Stimulated activated CD4-positive, alpha-beta T cell treated with anti-CD3 and anti-CD28 coated beads, TNF-alpha, amount 100 ng/mL, for 4 hours (primary cell): Measurements from ENCODE around the gene SPATS2.
A peak's percentile ranks its signal among the peaks of the same experiment; 100 is the strongest.

Source experiments
- DNase-seq, 3 experiments: peaks; one replicate each; pipeline ENCODE4 v3.0.0-alpha.2; 2020; ENCODE audit warnings: low read depth in 3 of 3

The SPATS2 gene

GRCh38 chr12:49335955-49336644, 31.2 kb upstream of the SPATS2 start:
- DNase-seq = no peak

DNA sequence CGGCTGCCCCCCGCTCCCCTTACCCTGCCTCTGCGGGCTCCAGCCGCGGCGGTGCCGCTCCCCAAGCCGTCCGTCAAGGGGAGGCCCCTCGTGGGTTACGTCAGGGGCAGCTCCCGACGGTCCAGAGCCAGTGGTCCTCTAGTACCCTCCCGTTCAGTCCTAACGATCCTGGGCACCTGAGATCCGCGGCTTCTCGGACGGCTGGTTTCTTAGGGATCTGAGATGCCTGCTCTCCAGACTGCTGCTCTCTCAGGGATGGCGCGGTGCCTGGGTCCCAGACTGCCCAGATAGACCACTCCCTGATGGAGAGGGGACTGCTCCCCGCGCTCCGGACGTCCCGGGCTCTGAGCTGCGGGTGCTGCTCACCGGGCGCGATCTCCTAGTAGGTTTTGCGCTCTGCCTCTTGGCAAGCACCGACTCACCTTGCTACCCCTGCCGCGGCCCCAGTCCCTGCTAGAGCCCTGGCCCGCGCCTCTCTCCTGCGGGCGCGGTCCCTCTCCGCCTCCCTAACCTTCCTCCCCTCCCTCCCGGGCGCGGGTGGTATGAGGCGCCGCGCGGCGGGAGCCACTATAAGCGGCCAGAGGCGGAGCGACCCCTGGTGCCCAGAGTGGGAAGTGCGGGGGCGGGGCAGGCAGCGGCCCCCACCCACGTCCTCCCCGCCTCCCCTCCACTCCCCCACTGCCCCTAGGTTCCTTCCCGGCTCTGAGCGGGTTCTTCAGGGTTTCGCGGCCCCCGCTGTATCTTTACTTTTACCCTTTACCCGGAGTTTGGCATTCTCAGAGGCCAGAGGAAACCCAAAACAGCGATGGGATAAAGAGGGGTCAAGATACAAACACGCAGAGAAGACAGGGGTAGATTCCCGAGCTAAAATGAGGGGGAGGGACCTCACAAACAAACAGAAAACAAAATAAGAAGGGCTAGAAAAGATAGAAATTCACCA, 30.3 kb upstream of the SPATS2 start, which contains the start of gene C1QL4:
Gene C1QL4, minus strand, starts transcription at position 544 of the 940 bp plus-strand sequence. CDS start 711 bp downstream, outside the sequence.
- DNase-seq = peak; percentile 79 to 81 (median 81)

DNA sequence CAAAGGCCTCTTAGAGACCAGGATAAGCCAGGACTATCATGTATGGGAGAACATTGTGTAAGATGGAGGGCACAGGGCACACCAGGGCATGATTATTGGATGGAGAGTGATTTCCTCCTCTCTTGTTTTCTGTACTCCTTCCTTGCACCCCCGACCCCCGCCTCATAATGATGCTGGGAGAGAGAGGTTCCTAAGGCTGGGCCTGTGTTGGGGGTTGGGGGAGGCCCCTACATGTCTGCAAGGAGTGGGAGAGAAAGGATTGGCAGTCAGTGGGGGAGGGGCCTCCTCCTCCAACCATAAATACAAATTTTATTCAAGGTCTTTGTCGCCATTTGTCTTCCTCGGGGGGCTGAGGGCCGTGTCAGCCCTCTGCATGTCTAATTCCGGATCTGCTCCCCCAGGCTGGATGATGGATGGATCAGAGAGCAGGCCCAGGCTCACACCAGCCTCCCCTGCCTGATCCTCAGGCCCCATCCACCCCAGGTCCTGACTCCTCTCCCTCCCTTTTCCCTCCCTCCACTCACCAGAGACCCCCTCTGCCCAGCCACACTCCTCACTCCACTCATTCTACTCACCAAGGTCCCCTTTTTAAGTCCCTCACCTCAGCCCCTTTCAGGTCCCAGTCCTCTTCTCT, 28.3 kb upstream of the SPATS2 start:
- DNase-seq = no peak

GRCh38 chr12:49339464-49339861, 27.8 kb upstream of the SPATS2 start:
- DNase-seq = no peak

- no peak for DNase-seq
These were observed 27.0 kb upstream of the SPATS2 start for GRCh38 chr12:49340095-49340870.

- DNase-seq = no peak
These were observed 26.1 kb upstream of the SPATS2 start for GRCh38 chr12:49340971-49341776.

DNA sequence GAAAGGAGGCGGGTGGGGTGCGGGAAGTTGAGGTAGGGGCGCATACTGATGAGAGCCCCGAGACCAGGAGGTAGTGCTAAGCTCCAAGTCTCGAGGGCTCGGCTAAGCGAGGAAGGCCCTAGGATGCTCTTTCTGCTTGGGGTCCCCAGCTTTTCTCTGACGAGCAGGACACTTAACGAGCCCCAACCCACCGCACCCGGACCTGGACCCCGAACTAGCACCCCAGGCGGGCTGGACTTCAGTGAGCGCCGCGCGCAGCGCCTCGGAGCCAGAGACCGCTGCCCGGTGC, 25.5 kb upstream of the SPATS2 start:
- no peak for DNase-seq

DNA sequence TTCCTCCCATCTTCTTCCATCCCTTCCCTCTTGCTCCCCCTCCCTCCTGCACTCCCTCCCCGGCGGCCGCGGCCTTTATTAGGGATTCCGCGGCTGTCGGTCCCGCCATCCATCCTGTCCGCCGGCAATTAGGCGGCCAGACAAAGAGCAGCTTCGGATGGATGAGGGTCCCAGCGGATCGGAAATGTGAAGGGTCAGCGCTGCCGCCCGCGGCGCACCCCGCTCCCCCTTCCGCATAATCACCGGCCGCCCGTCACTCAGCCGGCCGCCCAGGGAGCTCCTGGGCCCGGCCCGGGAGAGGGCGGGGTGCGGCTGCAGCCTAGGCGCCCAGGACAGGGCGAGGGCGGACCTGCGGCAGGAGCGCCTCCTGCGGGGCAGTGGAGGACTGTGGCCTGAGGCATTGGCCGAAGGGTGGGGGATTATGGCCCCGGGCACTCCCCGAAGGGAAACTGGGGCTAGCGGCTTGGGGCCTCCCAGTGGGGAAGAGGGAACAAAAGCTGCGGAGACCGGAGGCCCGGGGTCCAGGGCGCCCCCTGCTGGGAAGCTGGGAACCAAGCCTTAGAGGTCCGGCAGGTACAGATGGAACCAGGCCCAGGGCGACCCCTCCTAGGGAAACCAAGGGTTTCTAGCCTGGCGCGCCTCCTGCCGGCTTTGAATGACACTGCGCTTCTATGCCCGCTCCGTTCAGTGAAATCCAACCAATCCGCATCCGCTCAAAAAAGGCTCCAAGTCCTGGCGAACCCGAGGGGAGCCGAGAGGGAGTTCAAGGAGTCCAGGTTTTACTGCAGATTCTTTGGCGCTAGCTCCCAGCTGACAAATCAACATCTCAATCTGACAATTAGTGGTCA, 25.0 kb upstream of the SPATS2 start:
- peak; percentile 46 to 60 (median 47) for DNase-seq

- DNase-seq = peak in 1 of 3 experiments; percentile 42
These were observed 24.1 kb upstream of the SPATS2 start for GRCh38 chr12:49342914-49343731.

DNA sequence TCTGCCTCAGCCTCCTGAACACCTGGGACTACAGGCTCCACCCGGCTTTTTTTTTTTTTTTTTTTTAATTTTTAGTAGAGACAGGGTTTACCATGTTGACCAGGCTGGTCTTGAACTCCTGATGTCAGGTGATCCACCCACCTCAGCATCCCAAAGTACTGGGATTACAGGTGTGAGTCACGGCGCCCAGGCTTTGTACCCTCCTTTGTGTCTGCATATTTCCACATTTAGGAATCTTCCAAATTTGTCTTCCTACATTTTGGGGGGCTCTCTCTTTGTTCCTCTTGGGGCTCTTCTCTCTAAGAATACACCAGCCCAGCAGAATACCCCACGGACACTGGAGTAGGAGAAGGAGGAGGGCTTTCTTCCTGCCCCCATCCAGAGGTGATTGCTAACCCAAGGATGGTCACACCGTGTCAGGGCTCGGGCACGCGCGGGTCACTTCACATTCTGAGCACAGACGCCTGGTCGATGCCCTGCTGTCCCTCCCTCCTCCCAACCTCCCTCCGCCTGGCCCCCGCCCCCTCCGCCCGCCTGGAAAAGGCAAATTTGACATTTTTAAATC, 22.7 kb upstream of the SPATS2 start:
- DNase-seq = no peak

GRCh38 chr12:49345051-49345824, 22.0 kb upstream of the SPATS2 start:
- DNase-seq = no peak

GRCh38 chr12:49345825-49346658, 21.2 kb upstream of the SPATS2 start:
- DNase-seq = no peak

DNA sequence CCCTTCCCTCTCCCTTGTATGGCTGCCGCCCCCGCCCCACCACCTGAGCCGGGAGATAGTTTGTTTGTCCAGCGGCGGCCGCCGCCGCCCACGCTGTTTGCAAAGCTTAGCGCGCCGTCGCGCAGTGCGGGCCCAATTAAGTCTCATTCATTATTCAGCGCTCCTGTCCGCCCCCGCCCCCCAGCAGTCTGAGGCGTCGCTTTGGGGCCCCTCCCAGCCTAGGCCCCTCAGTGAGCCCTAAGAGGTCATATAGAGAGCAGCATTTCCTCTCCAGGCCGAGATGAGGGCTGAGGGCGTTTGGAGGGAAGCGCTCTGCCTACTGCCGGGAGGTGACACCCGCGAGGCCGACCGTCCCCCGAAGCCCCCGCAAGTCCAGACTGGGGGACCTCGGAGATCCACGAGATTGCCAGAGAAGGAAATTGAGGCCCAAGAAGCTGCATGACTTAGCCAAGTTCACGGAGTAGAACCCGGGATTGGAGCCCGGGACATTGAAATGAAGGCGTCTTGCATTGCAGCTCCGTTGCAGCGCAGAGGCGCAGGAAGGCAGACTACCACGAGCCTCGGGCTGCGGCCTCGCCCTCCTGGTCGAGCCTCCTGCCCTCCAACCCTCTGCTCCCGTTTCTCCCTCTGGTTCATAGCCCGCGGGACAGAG, 20.5 kb upstream of the SPATS2 start, which contains the start of gene DNAJC22:
Gene DNAJC22, plus strand, starts transcription at position 230 of the 652 bp plus-strand sequence. CDS start 1,985 bp downstream, outside the sequence.
- DNase-seq = peak in 1 of 3 experiments; percentile 21

DNA sequence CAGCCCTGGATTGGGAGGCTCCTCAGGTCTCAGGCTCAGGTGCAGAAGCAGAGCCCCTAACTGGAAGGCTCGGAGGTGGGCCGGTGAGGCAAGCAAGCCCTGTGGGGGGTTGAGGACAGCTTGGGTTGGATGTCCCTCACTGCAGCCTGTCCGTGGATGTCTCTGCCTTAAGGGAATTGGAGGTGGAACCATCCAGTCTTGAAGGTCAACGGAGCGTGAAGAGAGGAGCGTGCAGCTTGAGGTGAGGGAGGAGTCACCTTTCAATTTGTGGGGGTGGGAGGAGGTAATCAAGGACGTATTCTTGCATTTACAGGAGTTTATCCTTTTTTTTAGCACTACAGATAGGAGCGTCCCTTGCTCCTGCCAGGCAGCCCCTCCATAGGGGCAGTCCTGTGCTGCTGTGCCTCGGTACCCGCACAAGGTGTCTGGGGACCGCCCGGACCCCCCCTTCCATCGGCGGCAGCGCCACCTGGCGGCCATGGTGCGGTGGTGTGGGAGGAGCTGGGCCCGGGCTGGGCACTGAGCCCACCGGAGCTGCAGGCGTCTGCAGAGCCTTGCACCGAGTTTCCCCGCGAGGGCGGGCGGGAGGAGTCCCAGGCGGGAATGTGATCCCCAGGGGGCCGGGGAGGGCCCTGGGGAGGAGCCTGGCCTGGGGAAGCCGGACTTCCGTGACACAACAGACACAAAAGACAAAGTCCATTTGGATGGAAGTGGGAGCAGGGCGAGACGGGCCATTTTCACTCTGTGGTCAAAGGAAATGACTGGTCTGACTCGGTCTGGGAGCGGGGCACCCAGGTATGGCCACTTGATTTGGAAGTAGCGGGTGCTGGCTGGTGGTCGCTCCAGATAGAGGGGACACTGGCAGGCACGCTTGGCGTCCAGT, 19.7 kb upstream of the SPATS2 start:
- peak; percentile 53 to 66 (median 63) for DNase-seq

DNA sequence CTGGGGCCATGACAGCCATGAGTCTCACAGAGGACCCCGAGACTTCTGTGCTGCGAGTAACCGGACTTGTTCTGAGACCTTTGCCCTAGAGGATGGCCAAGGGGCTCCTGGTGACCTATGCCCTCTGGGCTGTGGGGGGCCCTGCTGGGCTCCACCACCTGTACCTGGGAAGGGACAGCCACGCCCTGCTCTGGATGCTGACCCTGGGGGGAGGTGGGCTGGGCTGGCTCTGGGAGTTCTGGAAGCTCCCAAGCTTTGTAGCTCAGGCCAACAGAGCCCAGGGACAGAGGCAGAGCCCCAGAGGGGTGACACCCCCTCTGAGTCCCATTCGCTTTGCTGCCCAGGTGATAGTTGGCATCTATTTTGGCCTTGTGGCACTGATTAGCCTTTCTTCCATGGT, 18.5 kb upstream of the SPATS2 start:
- no peak for DNase-seq
